Adrenal gland (tissue), 5 donors: ENCODE measurements around the gene PRPF31.

Experiments
- POLR2A ChIP-seq, 2 donors: fragments of 450-650 bp; IDR thresholded peaks; one replicate each; pipeline ENCODE4 v1.6.1; 2017; ENCODE audit warnings: antibody characterized with exemption in 2 of 2, mild to moderate bottlenecking in 2 of 2, moderate library complexity in 1 of 2
- TF ChIP-seq, protein P1 (sequence below), 6 experiments: fragments of 450-650 bp in 4 of 6; fragments of 200-600 bp in 2 of 6; sonication (generic) in 1 of 6; IDR thresholded peaks; 1 replicate in 5 of 6; 2 replicates in 1 of 6; pipeline versions ENCODE4 v1.5.1 to v1.8.0; 2016 to 2021; ENCODE audit warnings: antibody characterized with exemption in 6 of 6, mild to moderate bottlenecking in 2 of 6, moderate library complexity in 1 of 6
- donor health status: DM: no; HTN: no; CAD: no.

GRCh38 chr19:54109651-54110050, 5.9 kb upstream of the PRPF31 start:
- TF ChIP-seq, protein P1, sequence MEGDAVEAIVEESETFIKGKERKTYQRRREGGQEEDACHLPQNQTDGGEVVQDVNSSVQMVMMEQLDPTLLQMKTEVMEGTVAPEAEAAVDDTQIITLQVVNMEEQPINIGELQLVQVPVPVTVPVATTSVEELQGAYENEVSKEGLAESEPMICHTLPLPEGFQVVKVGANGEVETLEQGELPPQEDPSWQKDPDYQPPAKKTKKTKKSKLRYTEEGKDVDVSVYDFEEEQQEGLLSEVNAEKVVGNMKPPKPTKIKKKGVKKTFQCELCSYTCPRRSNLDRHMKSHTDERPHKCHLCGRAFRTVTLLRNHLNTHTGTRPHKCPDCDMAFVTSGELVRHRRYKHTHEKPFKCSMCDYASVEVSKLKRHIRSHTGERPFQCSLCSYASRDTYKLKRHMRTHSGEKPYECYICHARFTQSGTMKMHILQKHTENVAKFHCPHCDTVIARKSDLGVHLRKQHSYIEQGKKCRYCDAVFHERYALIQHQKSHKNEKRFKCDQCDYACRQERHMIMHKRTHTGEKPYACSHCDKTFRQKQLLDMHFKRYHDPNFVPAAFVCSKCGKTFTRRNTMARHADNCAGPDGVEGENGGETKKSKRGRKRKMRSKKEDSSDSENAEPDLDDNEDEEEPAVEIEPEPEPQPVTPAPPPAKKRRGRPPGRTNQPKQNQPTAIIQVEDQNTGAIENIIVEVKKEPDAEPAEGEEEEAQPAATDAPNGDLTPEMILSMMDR (IDR thresholded peaks at IDR 0.05) = no peak
- TF ChIP-seq POLR2A (IDR thresholded peaks at IDR 0.05) = no peak
